ENCODE data around the gene MACROD2.

GRCh38 chr20:14666696-14667095, 671.4 kb downstream of the MACROD2 start:
- TF ChIP-seq REST (IDR thresholded peaks at IDR 0.05): no peak
- TF ChIP-seq ZBTB33 (IDR thresholded peaks at IDR 0.05): no peak
- no peak for TF ChIP-seq CTCF (IDR thresholded peaks at IDR 0.05; ENCODE audit: low read depth, low read length, missing input control)
- TF ChIP-seq YY1 (IDR thresholded peaks at IDR 0.05): no peak
- no peak for TF ChIP-seq RAD21 (IDR thresholded peaks at IDR 0.05)
- TF ChIP-seq EGR1 (IDR thresholded peaks at IDR 0.05; ENCODE audit: low read depth in 2 of 2): no peak
- no peak for TF ChIP-seq GABPA (IDR thresholded peaks at IDR 0.05 in 1 of 2, conservative IDR thresholded peaks at IDR 0.05 in 1 of 2)
- TF ChIP-seq ATF3 (IDR thresholded peaks at IDR 0.05): no peak

Measured in liver (tissue), 3 donors.